ENCODE data around the gene CCT6A. TPM values are rescaled to one million over a fixed set of nuclear protein-coding genes. Genes with fewer than 3 reads are reported as not detected.

Gene CCT6A
- total and polyA plus RNA-seq, 9 of the 15 experiments (the other 6 are each of a cell fraction or from before 2014, with no cell fraction given) = 244 to 708 (median 387) TPM

DNA sequence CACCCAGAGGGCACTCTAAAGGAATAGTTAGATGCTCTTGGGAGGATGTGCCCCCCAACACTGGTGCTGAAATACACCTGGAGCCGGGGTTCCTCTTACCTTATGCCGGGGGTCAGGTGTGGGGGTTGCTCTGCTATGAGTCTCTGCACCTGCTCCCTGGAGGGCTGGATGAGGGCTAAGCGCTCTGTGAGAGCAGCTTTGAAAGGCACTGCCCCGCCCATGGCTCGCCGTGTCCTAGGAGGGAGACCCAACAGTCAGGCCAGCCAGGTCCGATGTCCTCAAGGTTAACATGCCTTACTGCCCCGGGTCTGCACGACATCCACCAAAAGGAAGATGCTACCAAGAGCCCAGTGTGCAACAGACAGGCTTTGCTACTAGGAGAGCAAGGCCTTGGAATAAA is 32.1 kb upstream of the CCT6A start:
- no peak; the same call in 2 of the 3 replicates for ATAC-seq
- Histone ChIP-seq H4K20me1 (replicated peaks; ENCODE audit: control insufficient read depth, insufficient read depth, low read length) (no peaks in the 10 kb centered on the region), H3K27me3 (ENCODE audit: control insufficient read depth in 2 of 2, insufficient read depth in 2 of 2, low read length in 2 of 2) (no peaks in the 10 kb centered on the region), H3K27ac (ENCODE audit: extremely low read depth, low read depth, low read length) (no peak overlapping the region), H3K36me3 (ENCODE audit: control insufficient read depth, insufficient read depth, low read length) (peaks cover 18% of the 10 kb centered on the region; the same call in 2 of the 3 replicates), H3K4me2 (ENCODE audit: insufficient read depth, low read length) (no peak overlapping the region), H3K4me1 (replicated peaks in 1 of 2; ENCODE audit: control insufficient read depth in 2 of 2, insufficient read depth in 2 of 2, low read length in 2 of 2) (no peaks in the 10 kb centered on the region), H3K9me1 (ENCODE audit: control insufficient read depth, insufficient read depth, low read length) (no peaks in the 10 kb centered on the region), H3K79me2 (ENCODE audit: control insufficient read depth, insufficient read depth, low read length) (no peaks in the 10 kb centered on the region), H3K9ac (ENCODE audit: insufficient read depth in 1 of 2, low read depth in 2 of 2, low read length in 2 of 2) (no peak overlapping the region), H3K9me3 (replicated peaks; ENCODE audit: control insufficient read depth, insufficient read depth, low read depth, low read length) (no peaks in the 10 kb centered on the region), H2AFZ (ENCODE audit: low read depth, low read length) (no peak overlapping the region), H3K4me3 (no peak overlapping the region)
- whole genome bisulfite sequencing (ENCODE audit: insufficient coverage, low coverage, missing lambda C conversion rate) = 80% methylated on average over 9 of the region's 9 CpGs
- FAIRE-seq = no peak
- no TSS peak for BruUV-seq (replicated peaks)
- POLR2A ChIA-PET = no interaction called here
- in situ Hi-C loops (cut with MboI) (no loop called here), intact Hi-C loops (cut with micrococcal nuclease) (no loop called here)
- DNase-seq (ENCODE audit: extremely low read depth in 1 of 4, low spot score in 3 of 4) = no peak
- CTCF ChIA-PET (ENCODE audit: low intra/inter-chr PET ratio) = no interaction called here
- no peak for TF ChIP-seq CAMTA2 (CRISPR knock-in tag; conservative IDR thresholded peaks at IDR 0.05)
- no peak for TF ChIP-seq TAL1 (IDR thresholded peaks at IDR 0.05)
- TF ChIP-seq CBX3 (IDR thresholded peaks at IDR 0.05; ENCODE audit: borderline replicate concordance in 1 of 2, low read length in 2 of 2) = no peak
- TF ChIP-seq, protein P1, sequence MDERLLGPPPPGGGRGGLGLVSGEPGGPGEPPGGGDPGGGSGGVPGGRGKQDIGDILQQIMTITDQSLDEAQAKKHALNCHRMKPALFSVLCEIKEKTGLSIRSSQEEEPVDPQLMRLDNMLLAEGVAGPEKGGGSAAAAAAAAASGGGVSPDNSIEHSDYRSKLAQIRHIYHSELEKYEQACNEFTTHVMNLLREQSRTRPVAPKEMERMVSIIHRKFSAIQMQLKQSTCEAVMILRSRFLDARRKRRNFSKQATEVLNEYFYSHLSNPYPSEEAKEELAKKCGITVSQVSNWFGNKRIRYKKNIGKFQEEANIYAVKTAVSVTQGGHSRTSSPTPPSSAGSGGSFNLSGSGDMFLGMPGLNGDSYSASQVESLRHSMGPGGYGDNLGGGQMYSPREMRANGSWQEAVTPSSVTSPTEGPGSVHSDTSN (CRISPR knock-in tag; IDR thresholded peaks at IDR 0.05; ENCODE audit: low read depth) = no peak
- TF ChIP-seq, protein P1 (tag; conservative IDR thresholded peaks at IDR 0.05; ENCODE audit: low read depth) = no peak
- no peak for TF ChIP-seq ARID1B (IDR thresholded peaks at IDR 0.05)
- no peak for TF ChIP-seq IRF2 (CRISPR knock-in tag; IDR thresholded peaks at IDR 0.05)
- TF ChIP-seq DDX20 (tag; IDR thresholded peaks at IDR 0.05; ENCODE audit: low read depth) = no peak
- no peak for TF ChIP-seq ZNF561 (CRISPR knock-in tag; conservative IDR thresholded peaks at IDR 0.05)
- no peak for TF ChIP-seq ZNF780A (CRISPR knock-in tag; IDR thresholded peaks at IDR 0.05)
- no peak for TF ChIP-seq SMARCA4 (IDR thresholded peaks at IDR 0.05)
- TF ChIP-seq RCOR1 (IDR thresholded peaks at IDR 0.05; ENCODE audit: borderline replicate concordance in 1 of 2, low read depth in 2 of 2, low read length in 2 of 2) = no peak
- no peak for TF ChIP-seq JUN (IDR thresholded peaks at IDR 0.05; ENCODE audit: borderline replicate concordance, low read depth, low read length)
- no peak for TF ChIP-seq JUN (CRISPR knock-in tag; IDR thresholded peaks at IDR 0.05; ENCODE audit: borderline replicate concordance)
- no peak for TF ChIP-seq SP2 (IDR thresholded peaks at IDR 0.05; ENCODE audit: extremely low read depth, low read depth, low read length, poor library complexity, severe bottlenecking)
- no peak for TF ChIP-seq TCFL5 (CRISPR knock-in tag; conservative IDR thresholded peaks at IDR 0.05)
- TF ChIP-seq, protein P2, sequence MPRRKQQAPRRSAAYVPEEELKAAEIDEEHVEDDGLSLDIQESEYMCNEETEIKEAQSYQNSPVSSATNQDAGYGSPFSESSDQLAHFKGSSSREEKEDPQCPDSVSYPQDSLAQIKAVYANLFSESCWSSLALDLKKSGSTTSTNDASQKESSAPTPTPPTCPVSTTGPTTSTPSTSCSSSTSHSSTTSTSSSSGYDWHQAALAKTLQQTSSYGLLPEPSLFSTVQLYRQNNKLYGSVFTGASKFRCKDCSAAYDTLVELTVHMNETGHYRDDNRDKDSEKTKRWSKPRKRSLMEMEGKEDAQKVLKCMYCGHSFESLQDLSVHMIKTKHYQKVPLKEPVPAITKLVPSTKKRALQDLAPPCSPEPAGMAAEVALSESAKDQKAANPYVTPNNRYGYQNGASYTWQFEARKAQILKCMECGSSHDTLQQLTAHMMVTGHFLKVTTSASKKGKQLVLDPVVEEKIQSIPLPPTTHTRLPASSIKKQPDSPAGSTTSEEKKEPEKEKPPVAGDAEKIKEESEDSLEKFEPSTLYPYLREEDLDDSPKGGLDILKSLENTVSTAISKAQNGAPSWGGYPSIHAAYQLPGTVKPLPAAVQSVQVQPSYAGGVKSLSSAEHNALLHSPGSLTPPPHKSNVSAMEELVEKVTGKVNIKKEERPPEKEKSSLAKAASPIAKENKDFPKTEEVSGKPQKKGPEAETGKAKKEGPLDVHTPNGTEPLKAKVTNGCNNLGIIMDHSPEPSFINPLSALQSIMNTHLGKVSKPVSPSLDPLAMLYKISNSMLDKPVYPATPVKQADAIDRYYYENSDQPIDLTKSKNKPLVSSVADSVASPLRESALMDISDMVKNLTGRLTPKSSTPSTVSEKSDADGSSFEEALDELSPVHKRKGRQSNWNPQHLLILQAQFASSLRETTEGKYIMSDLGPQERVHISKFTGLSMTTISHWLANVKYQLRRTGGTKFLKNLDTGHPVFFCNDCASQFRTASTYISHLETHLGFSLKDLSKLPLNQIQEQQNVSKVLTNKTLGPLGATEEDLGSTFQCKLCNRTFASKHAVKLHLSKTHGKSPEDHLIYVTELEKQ (CRISPR knock-in tag; IDR thresholded peaks at IDR 0.05) = no peak
- TF ChIP-seq TFAM (CRISPR knock-in tag; conservative IDR thresholded peaks at IDR 0.05) = no peak
- no peak for TF ChIP-seq FOXA3 (CRISPR knock-in tag; conservative IDR thresholded peaks at IDR 0.05 in 1 of 2, IDR thresholded peaks at IDR 0.05 in 1 of 2)
- TF ChIP-seq CBX5 (IDR thresholded peaks at IDR 0.05; ENCODE audit: borderline replicate concordance, low read depth) = no peak
